HG03558 (cell line): Measurements from ENCODE around the gene PNPLA7.
"Not testable (repeated sequence)": the region's sequence is repeated elsewhere in the genome, so short reads cannot be mapped to it uniquely, and the experiment has no call there.

Source experiments
- ATAC-seq: cut with Tn5 transposase; IDR thresholded peaks from one replicate; pipeline ENCODE4 v1.9.1; 2021; ENCODE audit warnings: moderate number of reproducible peaks; ENCODE audit not compliant: unreplicated experiment; ENCODE audit errors: extremely low read depth

Gene PNPLA7

GRCh38 chr9:137484551-137485315, 65.5 kb downstream of the PNPLA7 start:
- no peak for ATAC-seq

GRCh38 chr9:137482094-137482781, 68.0 kb downstream of the PNPLA7 start:
- ATAC-seq: no peak

- no peak for ATAC-seq
These were observed 69.2 kb downstream of the PNPLA7 start for GRCh38 chr9:137480686-137481683.

- no peak for ATAC-seq
These were observed 70.1 kb downstream of the PNPLA7 start for GRCh38 chr9:137479892-137480685.

GRCh38 chr9:137478962-137479861, 71.0 kb downstream of the PNPLA7 start:
- no peak for ATAC-seq

GRCh38 chr9:137478613-137478961, 71.6 kb downstream of the PNPLA7 start:
- no peak for ATAC-seq

- ATAC-seq: no peak
These were observed 72.2 kb downstream of the PNPLA7 start for GRCh38 chr9:137477778-137478612.

- no peak for ATAC-seq
These were observed 73.3 kb downstream of the PNPLA7 start for GRCh38 chr9:137476856-137477255.

GRCh38 chr9:137475666-137476065, 74.5 kb downstream of the PNPLA7 start:
- ATAC-seq: no peak

- no peak for ATAC-seq
These were observed 75.9 kb downstream of the PNPLA7 start for GRCh38 chr9:137474271-137474670.

GRCh38 chr9:137470785-137471184, 79.4 kb downstream of the PNPLA7 start:
- no peak for ATAC-seq

GRCh38 chr9:137467896-137468295, 82.3 kb downstream of the PNPLA7 start:
- no peak for ATAC-seq

GRCh38 chr9:137467161-137467581, 83.0 kb downstream of the PNPLA7 start:
- no peak for ATAC-seq

- not testable (repeated sequence) for ATAC-seq
These were observed 83.7 kb downstream of the PNPLA7 start for GRCh38 chr9:137466389-137467085.

- no peak for ATAC-seq
These were observed 84.3 kb downstream of the PNPLA7 start for GRCh38 chr9:137465720-137466388.

GRCh38 chr9:137465000-137465719, 85.0 kb downstream of the PNPLA7 start:
- no peak for ATAC-seq
